VCaP (cell line): ENCODE measurements around the gene S100A4.
"Not testable (repeated sequence)": the region's sequence is repeated elsewhere in the genome, so short reads cannot be mapped to it uniquely, and the experiment has no call there.

ENCODE experiments used
- H3K27ac ChIP-seq: fragments of 450-650 bp; 2 replicates; pipeline ENCODE4 v1.5.1; 2017
- TF ChIP-seq, protein P1 (sequence below): fragments of 450-650 bp; conservative IDR thresholded peaks from 2 replicates; pipeline ENCODE4 v1.5.1; 2017; ENCODE audit warnings: mild to moderate bottlenecking, moderate library complexity

S100A4 gene

DNA sequence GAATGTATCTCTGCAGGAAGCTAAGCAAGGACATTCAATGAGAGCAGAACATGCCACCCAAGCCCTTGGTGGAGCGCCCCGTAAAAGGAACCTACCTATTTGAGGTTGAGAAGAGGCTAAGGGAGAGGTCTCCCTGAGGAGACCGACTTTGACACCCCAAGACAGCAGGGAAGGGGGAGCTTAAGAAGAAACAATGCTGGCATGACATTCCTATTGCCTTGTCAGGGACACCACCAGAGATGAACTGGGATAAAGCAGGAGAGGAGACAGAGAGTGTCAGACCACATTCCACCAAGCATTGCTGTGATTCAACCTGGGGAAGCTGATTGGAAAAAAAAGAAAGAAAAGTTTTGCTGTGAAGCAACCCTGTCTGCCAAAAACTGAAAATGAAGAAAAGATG lies 33.3 kb upstream of the S100A4 start:
- TF ChIP-seq, protein P1, sequence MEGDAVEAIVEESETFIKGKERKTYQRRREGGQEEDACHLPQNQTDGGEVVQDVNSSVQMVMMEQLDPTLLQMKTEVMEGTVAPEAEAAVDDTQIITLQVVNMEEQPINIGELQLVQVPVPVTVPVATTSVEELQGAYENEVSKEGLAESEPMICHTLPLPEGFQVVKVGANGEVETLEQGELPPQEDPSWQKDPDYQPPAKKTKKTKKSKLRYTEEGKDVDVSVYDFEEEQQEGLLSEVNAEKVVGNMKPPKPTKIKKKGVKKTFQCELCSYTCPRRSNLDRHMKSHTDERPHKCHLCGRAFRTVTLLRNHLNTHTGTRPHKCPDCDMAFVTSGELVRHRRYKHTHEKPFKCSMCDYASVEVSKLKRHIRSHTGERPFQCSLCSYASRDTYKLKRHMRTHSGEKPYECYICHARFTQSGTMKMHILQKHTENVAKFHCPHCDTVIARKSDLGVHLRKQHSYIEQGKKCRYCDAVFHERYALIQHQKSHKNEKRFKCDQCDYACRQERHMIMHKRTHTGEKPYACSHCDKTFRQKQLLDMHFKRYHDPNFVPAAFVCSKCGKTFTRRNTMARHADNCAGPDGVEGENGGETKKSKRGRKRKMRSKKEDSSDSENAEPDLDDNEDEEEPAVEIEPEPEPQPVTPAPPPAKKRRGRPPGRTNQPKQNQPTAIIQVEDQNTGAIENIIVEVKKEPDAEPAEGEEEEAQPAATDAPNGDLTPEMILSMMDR = no peak
- H3K27ac ChIP-seq = no peak overlapping the region

GRCh38 chr1:153578490-153578889 lies 32.9 kb upstream of the S100A4 start:
- TF ChIP-seq, protein P1 = no peak
- H3K27ac ChIP-seq = no peak overlapping the region

GRCh38 chr1:153577624-153578051 lies 32.0 kb upstream of the S100A4 start:
- TF ChIP-seq, protein P1 = no peak
- no peak overlapping the region for H3K27ac ChIP-seq

- TF ChIP-seq, protein P1 = no peak
- H3K27ac ChIP-seq = no peak overlapping the region
These were observed 31.5 kb upstream of the S100A4 start for GRCh38 chr1:153577138-153577537.

DNA sequence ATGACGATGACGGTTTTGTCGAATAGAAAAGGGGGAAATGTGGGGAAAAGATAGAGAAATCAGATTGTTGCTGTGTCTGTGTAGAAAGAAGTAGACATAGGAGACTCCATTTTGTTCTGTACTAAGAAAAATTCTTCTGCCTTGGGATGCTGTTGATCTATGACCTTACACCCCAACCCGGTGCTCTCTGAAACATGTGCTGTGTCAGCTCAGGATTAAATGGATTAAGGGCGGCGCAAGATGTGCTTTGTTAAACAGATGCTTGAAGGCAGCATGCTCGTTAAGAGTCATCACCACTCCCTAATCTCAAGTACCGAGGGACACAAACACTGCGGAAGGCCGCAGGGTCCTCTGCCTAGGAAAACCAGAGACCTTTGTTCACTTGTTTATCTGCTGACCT lies 29.9 kb upstream of the S100A4 start:
- not testable (repeated sequence) for H3K27ac ChIP-seq

DNA sequence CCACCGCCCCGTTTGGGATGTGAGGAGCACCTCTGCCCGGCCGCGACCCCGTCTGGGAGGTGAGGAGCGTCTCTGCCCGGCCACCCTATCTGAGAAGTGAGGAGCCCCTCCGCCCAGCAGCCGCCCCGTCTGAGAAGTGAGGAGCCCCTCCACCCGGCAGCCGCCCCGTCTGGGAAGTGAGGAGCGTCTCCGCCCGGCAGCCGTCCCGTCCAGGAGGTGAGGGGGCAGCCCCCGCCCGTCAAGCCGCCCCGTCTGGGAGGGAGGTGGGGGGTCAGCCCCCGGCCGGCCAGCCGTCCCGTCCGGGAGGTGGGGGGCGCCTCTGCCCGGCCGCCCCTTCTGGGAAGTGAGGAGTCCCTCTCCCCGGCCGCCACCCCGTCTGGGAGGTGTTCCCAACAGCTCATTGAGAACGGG lies 29.5 kb upstream of the S100A4 start:
- H3K27ac ChIP-seq = not testable (repeated sequence)

GRCh38 chr1:153573351-153573750 lies 27.7 kb upstream of the S100A4 start:
- TF ChIP-seq, protein P1 = no peak
- H3K27ac ChIP-seq = no peak overlapping the region

DNA sequence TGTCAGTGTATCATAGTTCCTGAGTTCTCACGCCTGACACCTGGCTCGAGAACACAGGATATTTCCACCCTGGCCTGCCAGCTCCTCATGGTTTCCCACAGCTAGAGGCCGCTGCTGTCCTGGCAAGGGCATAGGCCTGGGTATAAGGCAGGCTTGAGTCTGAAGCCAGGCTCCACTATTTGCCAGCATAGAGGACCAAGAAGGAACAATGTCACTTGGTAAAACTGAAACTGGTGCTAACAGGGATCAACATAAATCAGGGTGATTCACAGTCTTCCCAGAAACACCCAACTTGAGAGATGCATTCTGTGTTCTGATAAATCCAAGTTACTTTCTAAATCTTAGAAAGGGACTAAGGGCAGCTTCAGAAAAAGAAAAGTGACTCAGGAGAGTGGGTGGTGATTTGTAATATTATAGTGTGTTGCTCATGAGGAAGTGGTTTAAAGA lies 27.0 kb upstream of the S100A4 start:
- no peak overlapping the region for H3K27ac ChIP-seq
- TF ChIP-seq, protein P1 = peak; percentile 98

- TF ChIP-seq, protein P1 = no peak
- H3K27ac ChIP-seq = no peak overlapping the region
These were observed 26.1 kb upstream of the S100A4 start for GRCh38 chr1:153571706-153572105.
